NCI-H128 (cell line): ENCODE results near the gene FXN.
"Not testable (repeated sequence)": the region's sequence is repeated elsewhere in the genome, so short reads cannot be mapped to it uniquely, and the experiment has no call there.

Experiments used
- DNase-seq: peaks from one replicate; lab custom pipeline; 2025; ENCODE audit not compliant: unreplicated experiment; lab: John Stamatoyannopoulos, UW

Gene FXN

GRCh38 chr9:69023650-69024049, 11.9 kb upstream of the FXN start:
- DNase-seq = peak; percentile 6

GRCh38 chr9:69027355-69028097, 8.0 kb upstream of the FXN start:
- DNase-seq = peak; percentile 54

GRCh38 chr9:69028754-69029153, 6.8 kb upstream of the FXN start:
- DNase-seq = no peak

GRCh38 chr9:69029535-69029934, 6.0 kb upstream of the FXN start:
- DNase-seq = no peak

GRCh38 chr9:69030851-69031645, 4.5 kb upstream of the FXN start:
- no peak for DNase-seq

- DNase-seq = no peak
Observed at GRCh38 chr9:69034071-69034470, 1.5 kb upstream of the FXN start.

GRCh38 chr9:69036309-69036708, 757 bp downstream of the FXN start:
- no peak for DNase-seq

GRCh38 chr9:69036799-69037198, 1.2 kb downstream of the FXN start:
- no peak for DNase-seq

- no peak for DNase-seq
Observed at GRCh38 chr9:69040646-69041045, 5.1 kb downstream of the FXN start.

GRCh38 chr9:69044240-69045219, 9.0 kb downstream of the FXN start:
- DNase-seq = no peak

- no peak for DNase-seq
Observed at GRCh38 chr9:69045821-69046220, 10.3 kb downstream of the FXN start.

GRCh38 chr9:69046723-69047122, 11.2 kb downstream of the FXN start:
- DNase-seq = no peak

- DNase-seq = no peak
Observed at GRCh38 chr9:69047371-69047770, 11.8 kb downstream of the FXN start.

- no peak for DNase-seq
Observed at GRCh38 chr9:69049094-69049493, 13.5 kb downstream of the FXN start.

- not testable (repeated sequence) for DNase-seq
Observed at GRCh38 chr9:69050936-69051335, 15.4 kb downstream of the FXN start.

- DNase-seq = no peak
Observed at GRCh38 chr9:69054989-69055388, 19.4 kb downstream of the FXN start.

GRCh38 chr9:69056191-69056815, 20.8 kb downstream of the FXN start:
- DNase-seq = no peak

- no peak for DNase-seq
Observed at GRCh38 chr9:69058101-69058500, 22.5 kb downstream of the FXN start.

GRCh38 chr9:69060766-69061165, 25.2 kb downstream of the FXN start:
- DNase-seq = no peak

GRCh38 chr9:69062195-69062594, 26.6 kb downstream of the FXN start:
- no peak for DNase-seq

- no peak for DNase-seq
Observed at GRCh38 chr9:69063839-69064238, 28.3 kb downstream of the FXN start.
